ENCODE results near the gene LHX3. TPM values are rescaled to one million over a fixed set of nuclear protein-coding genes. Genes with fewer than 3 reads are reported as not detected.

LHX3 gene
- total RNA-seq, 1 experiment from 2014 or later, result not detected

DNA sequence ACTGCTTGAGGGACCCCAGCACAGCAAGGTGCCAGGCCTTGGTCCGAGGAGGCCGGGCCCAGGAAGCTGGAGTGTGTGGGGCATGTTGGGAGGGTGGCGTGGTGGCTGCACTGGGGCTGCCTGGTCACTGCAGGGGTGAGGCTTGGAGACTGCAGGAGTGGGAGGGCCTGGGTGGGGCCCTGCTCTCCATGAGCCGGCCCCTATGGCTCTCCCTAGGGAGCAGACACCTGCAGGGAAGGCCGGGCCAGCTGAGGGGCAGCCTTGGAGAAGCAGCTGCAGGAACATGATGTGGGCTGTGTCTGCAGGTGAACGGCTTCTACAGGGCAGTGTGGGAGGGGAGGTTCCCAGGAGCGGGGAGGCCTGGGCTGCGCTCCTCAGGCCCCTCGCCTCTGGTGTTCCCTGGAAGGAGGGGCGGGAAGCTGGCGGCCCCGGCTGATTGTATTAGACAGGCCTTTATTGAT, 44.5 kb downstream of the LHX3 start:
- POLR2A ChIA-PET (ENCODE audit: unreplicated experiment), result no interaction called here
- Histone ChIP-seq H3K27me3 (ENCODE audit: low read length) (no peaks in the 10 kb centered on the region), H3K27ac (ENCODE audit: low read length) (no peak overlapping the region), H2AFZ (ENCODE audit: low read length) (no peak overlapping the region), H3F3A (ENCODE audit: low read length, unreplicated experiment) (no peaks in the 10 kb centered on the region), H3K9me2 (replicated peaks; ENCODE audit: low read length) (no peaks in the 10 kb centered on the region), H3K36me3 (ENCODE audit: low read depth, low read length) (no peaks in the 10 kb centered on the region), H3K9ac (ENCODE audit: low read length) (no peak overlapping the region), H3K4me2 (ENCODE audit: low read length) (no peak overlapping the region), H3K9me3 (ENCODE audit: low read length) (no peaks in the 10 kb centered on the region), H4K20me1 (ENCODE audit: low read length) (no peaks in the 10 kb centered on the region), H3K4me1 (ENCODE audit: insufficient read depth, low read length) (no peaks in the 10 kb centered on the region), H3K4me3 (ENCODE audit: low read length) (no peak overlapping the region), H3K79me2 (ENCODE audit: low read length) (no peaks in the 10 kb centered on the region)
- CTCF ChIA-PET, result no interaction called here
- no TSS peak for BruUV-seq (replicated peaks)
- intact Hi-C loops (cut with micrococcal nuclease), result no loop called here
- no peak for ATAC-seq
- TF ChIP-seq CTCF (conservative IDR thresholded peaks at IDR 0.05; ENCODE audit: low read depth, low read length) (no peak), EZH2phosphoT487 (IDR thresholded peaks at IDR 0.05; ENCODE audit: borderline replicate concordance, low read length) (no peak), EZH2 (IDR thresholded peaks at IDR 0.05; ENCODE audit: low read length, unreplicated experiment) (no peak)
- DNase-seq, result no peak

GRCh38 chr9:136159851-136160250, 45.1 kb downstream of the LHX3 start:
- no peak overlapping the region for H3K4me2 ChIP-seq (ENCODE audit: low read length)
- no peaks in the 10 kb centered on the region for H3K9me3 ChIP-seq (ENCODE audit: low read length)
- H3K27ac ChIP-seq (ENCODE audit: low read length), result no peak overlapping the region
- H3K79me2 ChIP-seq (ENCODE audit: low read length), result no peaks in the 10 kb centered on the region
- no TSS peak for BruUV-seq (replicated peaks)
- intact Hi-C loops (cut with micrococcal nuclease), result no loop called here
- CTCF ChIA-PET, result no interaction called here
- POLR2A ChIA-PET (ENCODE audit: unreplicated experiment), result no interaction called here
- H3K4me1 ChIP-seq (ENCODE audit: insufficient read depth, low read length), result no peaks in the 10 kb centered on the region
- no peaks in the 10 kb centered on the region for H3K9me2 ChIP-seq (replicated peaks; ENCODE audit: low read length)
- H3K27me3 ChIP-seq (ENCODE audit: low read length), result no peaks in the 10 kb centered on the region
- H4K20me1 ChIP-seq (ENCODE audit: low read length), result no peaks in the 10 kb centered on the region
- no peak overlapping the region for H3K4me3 ChIP-seq (ENCODE audit: low read length)
- DNase-seq (no peak), ATAC-seq (no peak)
- H2AFZ ChIP-seq (ENCODE audit: low read length), result no peak overlapping the region
- no peaks in the 10 kb centered on the region for H3F3A ChIP-seq (ENCODE audit: low read length, unreplicated experiment)
- no peak for TF ChIP-seq EZH2phosphoT487 (IDR thresholded peaks at IDR 0.05; ENCODE audit: borderline replicate concordance, low read length)
- no peak overlapping the region for H3K9ac ChIP-seq (ENCODE audit: low read length)
- no peaks in the 10 kb centered on the region for H3K36me3 ChIP-seq (ENCODE audit: low read depth, low read length)

DNA sequence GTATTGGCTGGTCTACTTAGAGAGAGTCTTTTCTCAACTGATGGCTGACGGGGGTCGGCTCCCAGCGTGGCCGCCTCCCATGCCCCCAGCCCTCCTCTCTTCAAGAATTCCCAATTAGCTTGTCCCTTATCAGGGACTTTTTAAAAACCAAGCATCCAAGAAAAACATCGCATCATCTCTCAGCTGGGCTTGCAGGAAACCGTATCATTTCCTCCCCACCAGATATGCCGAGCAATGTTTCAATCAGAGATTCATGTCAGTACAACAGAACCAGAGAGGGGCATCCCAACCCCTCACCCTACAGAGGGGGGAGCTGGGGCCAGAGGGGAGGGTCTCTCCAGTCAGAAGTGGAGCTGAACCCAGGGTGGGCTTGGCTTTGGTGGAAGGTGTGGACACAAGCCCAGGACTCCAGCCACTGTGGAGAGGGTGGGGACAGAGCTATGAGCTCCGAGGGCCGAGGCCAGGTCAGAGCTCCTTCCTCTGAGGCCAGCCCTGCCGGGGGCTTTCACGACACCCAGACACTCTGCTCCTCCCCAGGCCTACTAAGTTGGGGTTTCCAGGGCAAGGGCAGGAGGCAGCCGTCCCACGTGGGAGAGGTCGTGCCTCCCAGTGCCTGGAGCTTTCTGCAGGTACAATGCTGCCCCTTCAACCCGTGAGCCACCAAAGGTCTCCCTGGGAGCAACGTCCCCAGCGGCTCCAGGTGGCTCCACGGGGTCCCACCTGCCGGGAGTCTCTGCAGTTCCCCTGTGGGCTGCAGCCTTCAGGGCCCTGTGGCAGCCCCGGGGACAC, 47.3 kb downstream of the LHX3 start:
- no peak for ATAC-seq
- BruUV-seq (replicated peaks), result no TSS peak
- Histone ChIP-seq H3K27ac (ENCODE audit: low read length) (no peak overlapping the region), H4K20me1 (ENCODE audit: low read length) (no peaks in the 10 kb centered on the region), H3K9me3 (ENCODE audit: low read length) (no peaks in the 10 kb centered on the region), H3K4me2 (ENCODE audit: low read length) (no peak overlapping the region), H3K27me3 (ENCODE audit: low read length) (no peaks in the 10 kb centered on the region), H3K36me3 (ENCODE audit: low read depth, low read length) (no peaks in the 10 kb centered on the region), H3K4me1 (ENCODE audit: insufficient read depth, low read length) (no peaks in the 10 kb centered on the region), H3K9ac (ENCODE audit: low read length) (no peak overlapping the region), H3F3A (ENCODE audit: low read length, unreplicated experiment) (no peaks in the 10 kb centered on the region), H3K79me2 (ENCODE audit: low read length) (no peaks in the 10 kb centered on the region), H3K4me3 (ENCODE audit: low read length) (no peak overlapping the region), H2AFZ (ENCODE audit: low read length) (no peak overlapping the region), H3K9me2 (replicated peaks; ENCODE audit: low read length) (no peaks in the 10 kb centered on the region)
- DNase-seq, result no peak
- CTCF ChIA-PET, result no interaction called here
- POLR2A ChIA-PET (ENCODE audit: unreplicated experiment), result no interaction called here
- intact Hi-C loops (cut with micrococcal nuclease), result no loop called here
- TF ChIP-seq EZH2 (IDR thresholded peaks at IDR 0.05; ENCODE audit: low read length, unreplicated experiment) (no peak), EZH2phosphoT487 (IDR thresholded peaks at IDR 0.05; ENCODE audit: borderline replicate concordance, low read length) (no peak), CTCF (conservative IDR thresholded peaks at IDR 0.05; ENCODE audit: low read depth, low read length) (no peak)
